ENCODE results near the gene WASHC2C.
"Not testable (repeated sequence)": the region's sequence is repeated elsewhere in the genome, so short reads cannot be mapped to it uniquely, and the experiment has no call there.

WASHC2C gene

DNA sequence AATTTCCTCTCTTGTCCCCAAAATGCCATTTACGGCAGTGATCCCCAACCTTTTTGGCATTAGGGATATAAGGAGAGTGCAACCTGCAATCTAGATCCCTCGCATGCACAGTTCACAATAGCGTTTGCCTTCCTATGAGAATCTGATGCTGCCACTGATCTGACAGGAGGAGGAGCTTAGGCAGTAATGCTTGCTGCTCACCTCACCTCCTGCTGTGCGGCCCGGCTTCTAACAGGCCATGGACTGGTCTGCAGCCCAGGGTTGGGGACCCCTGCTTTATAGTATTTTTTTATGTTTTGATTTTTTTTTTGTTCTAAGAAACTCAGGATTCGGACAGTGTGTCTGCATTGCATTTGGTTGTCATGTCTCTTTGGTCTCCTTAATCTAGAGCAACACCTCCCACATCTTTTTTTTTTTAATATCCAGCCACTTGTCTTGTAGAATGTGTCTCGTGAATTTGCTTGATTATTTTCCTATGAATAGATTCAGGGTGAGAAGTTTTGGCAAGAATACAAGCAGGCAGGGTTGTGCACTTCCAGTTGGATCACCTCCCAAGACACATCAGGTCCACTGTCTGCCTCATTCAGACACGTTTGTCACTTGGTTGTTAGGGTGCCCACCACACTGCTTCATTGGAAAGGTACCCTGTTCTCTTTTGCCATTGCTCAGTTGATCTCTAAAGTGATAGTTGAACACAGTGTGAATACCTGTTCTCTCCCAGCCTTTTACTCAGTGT lies 30.8 kb downstream of the WASHC2C start:
- H3K4me3 ChIP-seq (ENCODE audit: low read depth, low read length); DNase-seq (ENCODE audit: low read depth): not testable (repeated sequence)

DNA sequence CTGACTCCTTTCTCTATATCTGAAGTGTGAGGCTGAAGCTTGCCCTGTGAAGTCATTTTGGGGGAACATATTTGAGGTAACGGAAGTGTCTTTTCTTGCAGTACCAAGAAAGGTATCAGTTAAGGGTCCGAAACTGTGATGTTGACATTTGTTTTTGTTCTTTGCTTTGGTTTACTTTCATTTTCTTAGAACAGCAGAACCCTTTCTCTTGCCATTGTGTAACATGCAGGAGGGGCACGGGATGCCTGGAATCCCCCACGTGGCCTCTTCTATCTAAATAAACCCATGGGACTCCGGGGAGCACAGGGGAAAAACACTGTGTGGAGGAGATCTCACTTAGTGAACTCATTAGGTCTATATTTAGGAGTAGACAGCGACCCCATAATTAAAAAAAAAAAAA lies 34.6 kb downstream of the WASHC2C start:
- not testable (repeated sequence) for H3K4me3 ChIP-seq (ENCODE audit: low read depth, low read length)
- peak; percentile 84 for DNase-seq (ENCODE audit: low read depth)

DNA sequence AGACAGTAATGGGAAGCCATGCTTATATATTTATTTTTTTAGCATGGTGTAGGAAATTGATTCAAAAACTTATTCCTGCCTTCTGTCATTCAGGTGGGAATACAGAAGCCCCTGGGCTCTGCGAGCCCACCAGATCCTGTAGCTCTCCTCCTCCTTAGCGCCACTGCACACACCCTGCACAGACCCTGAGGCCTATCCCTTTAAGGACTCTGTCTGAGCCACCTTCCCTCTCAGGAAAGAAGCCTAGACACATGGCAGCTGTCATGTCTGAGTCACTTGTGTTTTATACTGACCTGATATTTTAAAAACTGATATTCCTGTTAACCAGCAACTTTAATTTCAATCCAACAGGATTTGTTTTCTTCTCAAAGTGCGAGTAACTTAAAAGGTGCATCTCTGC lies 36.0 kb downstream of the WASHC2C start:
- not testable (repeated sequence) for H3K4me3 ChIP-seq (ENCODE audit: low read depth, low read length); DNase-seq (ENCODE audit: low read depth)

DNA sequence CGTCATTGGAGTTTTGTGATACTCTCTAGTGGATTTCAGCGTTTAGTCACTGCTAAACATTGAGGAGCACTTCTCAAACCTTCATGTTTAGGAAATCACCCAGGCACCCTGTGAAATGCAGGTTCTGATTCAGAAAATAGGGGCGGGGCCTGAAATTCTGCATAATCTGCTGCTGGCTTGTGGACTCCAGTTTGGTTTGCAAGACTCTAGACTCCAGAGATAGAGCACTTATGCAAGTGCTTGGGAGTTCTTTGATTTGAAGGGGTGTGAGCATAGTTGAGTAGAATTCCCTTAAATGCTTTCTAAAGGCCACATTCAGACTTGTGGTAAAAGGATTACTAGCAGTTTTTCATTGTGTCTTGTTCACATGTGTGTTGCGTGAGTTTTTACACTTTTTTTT lies 41.3 kb downstream of the WASHC2C start:
- not testable (repeated sequence) for DNase-seq (ENCODE audit: low read depth); H3K4me3 ChIP-seq (ENCODE audit: low read depth, low read length)

GRCh38 chr10:45771757-45772461 lies 44.8 kb downstream of the WASHC2C start:
- DNase-seq (ENCODE audit: low read depth); H3K4me3 ChIP-seq (ENCODE audit: low read depth, low read length): not testable (repeated sequence)

- not testable (repeated sequence) for DNase-seq (ENCODE audit: low read depth); H3K4me3 ChIP-seq (ENCODE audit: low read depth, low read length)
These were observed 59.2 kb downstream of the WASHC2C start for GRCh38 chr10:45786217-45786616.

GRCh38 chr10:45787212-45787741 lies 60.2 kb downstream of the WASHC2C start:
- H3K4me3 ChIP-seq (ENCODE audit: low read depth, low read length); DNase-seq (ENCODE audit: low read depth): not testable (repeated sequence)

DNA sequence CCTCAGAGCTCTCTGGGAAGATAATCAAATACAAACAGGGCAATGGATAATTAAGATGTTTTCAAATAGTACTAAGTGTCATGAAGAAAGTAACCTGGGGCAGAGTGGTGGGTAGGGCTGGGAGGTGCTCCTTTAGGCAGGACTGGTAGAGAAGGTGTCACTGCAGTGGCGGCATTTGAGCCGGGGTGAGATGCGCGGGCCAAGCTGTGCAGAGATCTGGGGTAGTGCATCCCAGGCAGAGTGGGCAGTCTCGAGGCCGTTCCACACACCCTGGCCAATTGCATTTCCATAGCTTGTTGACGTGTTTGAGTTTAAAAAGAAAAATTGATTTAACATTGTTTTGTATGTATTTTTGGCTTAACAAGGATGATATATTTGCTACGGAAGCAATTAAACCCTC lies 62.9 kb downstream of the WASHC2C start:
- not testable (repeated sequence) for DNase-seq (ENCODE audit: low read depth); H3K4me3 ChIP-seq (ENCODE audit: low read depth, low read length)

DNA sequence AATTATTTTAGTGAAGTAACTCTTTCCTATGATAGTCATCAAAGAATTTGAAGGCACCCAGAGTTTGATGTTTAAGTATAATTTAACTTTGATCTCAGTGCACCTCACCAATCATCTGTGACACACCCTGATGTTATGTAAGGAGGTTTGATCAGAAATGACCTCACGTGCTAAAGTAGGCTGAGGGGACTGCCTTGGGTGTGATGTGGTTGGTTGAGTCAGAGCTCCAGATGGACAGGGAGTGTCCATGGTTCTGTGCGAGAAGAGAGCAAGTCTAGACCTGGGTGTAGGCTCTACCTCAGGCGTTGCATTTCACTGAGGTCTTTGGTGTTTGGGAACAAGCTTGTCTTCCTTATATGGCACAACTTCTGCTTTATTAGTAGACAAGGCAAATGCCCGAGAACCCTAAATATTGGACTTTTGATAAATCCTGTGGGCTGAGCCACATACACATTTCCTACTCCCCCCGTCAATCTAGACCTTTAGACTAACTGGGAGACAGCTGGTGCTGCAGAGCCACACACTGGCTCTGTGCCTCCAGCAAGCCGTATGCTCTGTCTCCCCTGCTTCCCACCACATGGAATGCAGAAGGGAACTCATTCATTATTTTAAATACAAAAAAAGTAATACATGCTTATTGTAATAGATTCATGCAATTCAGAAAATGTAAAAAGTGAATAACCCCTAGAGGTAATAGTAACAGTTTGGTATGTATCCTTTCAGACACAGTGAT lies 63.8 kb downstream of the WASHC2C start:
- DNase-seq (ENCODE audit: low read depth); H3K4me3 ChIP-seq (ENCODE audit: low read depth, low read length): not testable (repeated sequence)

GRCh38 chr10:45794761-45795160 lies 67.7 kb downstream of the WASHC2C start:
- not testable (repeated sequence) for H3K4me3 ChIP-seq (ENCODE audit: low read depth, low read length); DNase-seq (ENCODE audit: low read depth)

GRCh38 chr10:45803060-45804010 lies 76.3 kb downstream of the WASHC2C start:
- not testable (repeated sequence) for H3K4me3 ChIP-seq (ENCODE audit: low read depth, low read length)
- peak; percentile 70 for DNase-seq (ENCODE audit: low read depth)

DNA sequence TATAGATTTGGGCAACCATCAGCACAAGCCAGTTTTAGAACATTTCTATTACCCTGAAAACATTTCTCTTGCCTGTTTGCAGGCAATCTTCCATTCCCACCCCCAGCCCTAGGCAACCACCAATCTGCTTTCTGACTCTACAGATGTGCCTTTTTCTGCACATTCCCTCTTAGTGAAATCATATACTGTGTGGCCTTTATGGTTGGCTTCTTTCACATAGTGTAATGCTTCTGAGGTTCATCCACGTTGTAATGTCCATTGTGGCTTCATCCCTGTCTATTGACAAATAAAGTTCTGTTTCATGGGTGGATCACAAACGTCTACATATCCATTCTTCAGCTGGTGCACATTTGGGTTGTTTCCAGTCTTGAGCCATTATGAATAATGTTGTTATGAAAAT lies 77.9 kb downstream of the WASHC2C start:
- not testable (repeated sequence) for H3K4me3 ChIP-seq (ENCODE audit: low read depth, low read length)
- DNase-seq (ENCODE audit: low read depth) = peak; percentile 55

DNA sequence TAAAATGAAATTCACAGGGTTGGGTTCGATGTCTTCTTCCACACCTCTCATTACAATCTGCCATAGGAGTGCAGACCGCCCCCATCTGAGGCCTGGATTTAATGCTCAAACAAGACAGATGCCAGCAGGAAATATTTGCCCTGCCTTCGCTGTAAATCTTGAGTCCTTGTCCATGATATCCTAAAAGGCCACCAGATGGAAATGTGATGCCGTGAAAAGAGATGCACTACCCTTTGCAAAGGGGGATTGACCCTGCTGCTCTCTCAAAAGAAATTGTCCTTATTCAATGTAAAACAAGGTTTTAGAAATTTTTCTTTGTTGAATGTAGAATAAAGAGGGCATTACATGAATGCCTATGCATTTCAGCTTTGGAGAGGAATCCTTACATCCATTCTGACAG lies 82.8 kb downstream of the WASHC2C start:
- peak; percentile 39 for DNase-seq (ENCODE audit: low read depth)
- TF ChIP-seq CTCF (conservative IDR thresholded peaks at IDR 0.05; ENCODE audit: low read depth, low read length) = peak; percentile 47

More for the DNA sequence above, 82.8 kb downstream of the WASHC2C start:
- H3K4me3 ChIP-seq (ENCODE audit: low read depth, low read length) = no peak overlapping the region
